Vagina (tissue), 2 donors: ENCODE data around the gene ASB15. TPM values are rescaled to one million over a fixed set of nuclear protein-coding genes. Genes with fewer than 3 reads are reported as not detected.

Experiments
- DNase-seq, 2 donors: peaks; one replicate each; pipeline ENCODE4 v3.0.0-alpha.2; 2017; ENCODE audit errors: extremely low spot score in 2 of 2
- H3K27ac ChIP-seq: fragments of 200-600 bp; sonication (generic); one replicate; pipeline ENCODE4 v1.5.1; 2019
- H3K27me3 ChIP-seq: fragments of 200-600 bp; sonication (generic); one replicate; pipeline ENCODE4 v1.5.1; 2019
- H3K36me3 ChIP-seq, 2 donors: fragments of 200-600 bp; sonication (generic); one replicate each; pipeline ENCODE4 v1.5.1; 2017 to 2019
- H3K4me1 ChIP-seq: fragments of 200-600 bp; sonication (generic); one replicate; pipeline ENCODE4 v1.5.1; 2019
- H3K4me3 ChIP-seq, 2 donors: fragments of 200-600 bp; sonication (generic); 1 replicate in 1 of 2; 2 replicates in 1 of 2; pipeline ENCODE4 v1.5.1; 2016 to 2019
- H3K9me3 ChIP-seq: fragments of 200-600 bp; sonication (generic); one replicate; pipeline ENCODE4 v1.5.1; 2019
- CTCF ChIP-seq, 3 experiments: fragments of 450-650 bp in 2 of 3; fragments of 200-600 bp in 1 of 3; sonication (generic) in 1 of 3; IDR thresholded peaks; one replicate each; pipeline ENCODE4 v1.5.1; 2017 to 2019; ENCODE audit warnings: antibody characterized with exemption in 3 of 3, mild to moderate bottlenecking in 2 of 3, moderate library complexity in 2 of 3
- POLR2A ChIP-seq, 2 donors: fragments of 450-650 bp; IDR thresholded peaks; one replicate each; pipeline ENCODE4 v1.6.1; 2017; ENCODE audit warnings: antibody characterized with exemption in 2 of 2, mild to moderate bottlenecking in 2 of 2, moderate library complexity in 2 of 2
- POLR2AphosphoS5 ChIP-seq, 2 donors: sonication (generic); formaldehyde crosslinking; IDR thresholded peaks; one replicate each; pipeline ENCODE4 v1.9.0; 2017; ENCODE audit warnings: antibody characterized with exemption in 2 of 2, mild to moderate bottlenecking in 2 of 2, low read depth in 1 of 2; ENCODE audit not compliant: insufficient read depth in 1 of 2
- intact Hi-C: fragments of 100-400 bp; cut with DNase I; formaldehyde crosslinking; loops from one replicate; pipeline ENCODE4 v1.15.1; 2023
- total RNA-seq: library from RNA; depleted of rRNA; stranded (reverse); fragments of >200 nt; gene quantifications from one replicate; pipeline ENCODE4 v1.2.3, GENCODE V29; 2016

Gene ASB15
- total RNA-seq, 1 donor from 2014 or later = not detected

GRCh38 chr7:123660514-123661354 is 59.1 kb downstream of the ASB15 start:
- DNase-seq = no peak
- Histone ChIP-seq H3K4me3 (no peak overlapping the region), H3K9me3 (no peaks in the 10 kb centered on the region), H3K27me3 (no peaks in the 10 kb centered on the region), H3K36me3 (no peaks in the 10 kb centered on the region), H3K4me1 (no peaks in the 10 kb centered on the region), H3K27ac (no peak overlapping the region)
- TF ChIP-seq POLR2A (IDR thresholded peaks at IDR 0.05) = no peak
- no peak for TF ChIP-seq POLR2AphosphoS5 (IDR thresholded peaks at IDR 0.05; ENCODE audit: insufficient read depth in 1 of 2, low read depth in 1 of 2)
- TF ChIP-seq CTCF (IDR thresholded peaks at IDR 0.05) = no peak
- intact Hi-C loops = no loop called here

- Histone ChIP-seq H3K9me3 (no peaks in the 10 kb centered on the region), H3K36me3 (no peaks in the 10 kb centered on the region), H3K27me3 (no peaks in the 10 kb centered on the region), H3K27ac (no peak overlapping the region), H3K4me1 (no peaks in the 10 kb centered on the region), H3K4me3 (no peak overlapping the region)
- DNase-seq = no peak
- intact Hi-C loops = no loop called here
- TF ChIP-seq POLR2A (IDR thresholded peaks at IDR 0.05) (no peak), CTCF (IDR thresholded peaks at IDR 0.05) (no peak), POLR2AphosphoS5 (IDR thresholded peaks at IDR 0.05; ENCODE audit: insufficient read depth in 1 of 2, low read depth in 1 of 2) (no peak)
Observed at GRCh38 chr7:123661765-123662164, 60.1 kb downstream of the ASB15 start.

GRCh38 chr7:123662293-123662692 is 60.7 kb downstream of the ASB15 start:
- DNase-seq = no peak
- H3K27ac ChIP-seq = no peak overlapping the region
- H3K36me3 ChIP-seq = no peaks in the 10 kb centered on the region
- no peak overlapping the region for H3K4me3 ChIP-seq
- intact Hi-C loops = no loop called here
- H3K9me3 ChIP-seq = no peaks in the 10 kb centered on the region
- no peaks in the 10 kb centered on the region for H3K4me1 ChIP-seq
- H3K27me3 ChIP-seq = no peaks in the 10 kb centered on the region
- TF ChIP-seq POLR2AphosphoS5 (IDR thresholded peaks at IDR 0.05; ENCODE audit: insufficient read depth in 1 of 2, low read depth in 1 of 2) = no peak
- TF ChIP-seq CTCF (IDR thresholded peaks at IDR 0.05) = no peak
- no peak for TF ChIP-seq POLR2A (IDR thresholded peaks at IDR 0.05)

GRCh38 chr7:123662755-123663154 is 61.1 kb downstream of the ASB15 start:
- no peaks in the 10 kb centered on the region for H3K9me3 ChIP-seq
- H3K27me3 ChIP-seq = no peaks in the 10 kb centered on the region
- no peak for DNase-seq
- intact Hi-C loops = no loop called here
- H3K4me1 ChIP-seq = no peaks in the 10 kb centered on the region
- H3K4me3 ChIP-seq = no peak overlapping the region
- TF ChIP-seq POLR2AphosphoS5 (IDR thresholded peaks at IDR 0.05; ENCODE audit: insufficient read depth in 1 of 2, low read depth in 1 of 2) = no peak
- H3K36me3 ChIP-seq = no peaks in the 10 kb centered on the region
- H3K27ac ChIP-seq = no peak overlapping the region

- intact Hi-C loops = no loop called here
- Histone ChIP-seq H3K27me3 (no peaks in the 10 kb centered on the region), H3K9me3 (no peaks in the 10 kb centered on the region), H3K4me3 (no peak overlapping the region), H3K36me3 (no peaks in the 10 kb centered on the region), H3K27ac (no peak overlapping the region), H3K4me1 (no peaks in the 10 kb centered on the region)
- TF ChIP-seq POLR2A (IDR thresholded peaks at IDR 0.05) = no peak
- TF ChIP-seq POLR2AphosphoS5 (IDR thresholded peaks at IDR 0.05; ENCODE audit: insufficient read depth in 1 of 2, low read depth in 1 of 2) = no peak
- TF ChIP-seq CTCF (IDR thresholded peaks at IDR 0.05) = no peak
- no peak for DNase-seq
Observed at GRCh38 chr7:123663200-123663599, 61.6 kb downstream of the ASB15 start.
